Measurements from ENCODE around the gene GREM1.

GRCh38 chr15:32704395-32704981 is 13.3 kb upstream of the GREM1 start:
- TF ChIP-seq POLR2A (IDR thresholded peaks at IDR 0.05), result no peak
- TF ChIP-seq CTCF (IDR thresholded peaks at IDR 0.05 in 4 of 5, conservative IDR thresholded peaks at IDR 0.05 in 1 of 5), result no peak
